ENCODE data around the gene PTPN14.

- TF ChIP-seq CTCF (IDR thresholded peaks at IDR 0.05) = no peak
- no peak for TF ChIP-seq POLR2AphosphoS5 (IDR thresholded peaks at IDR 0.05; ENCODE audit: low read depth, low read length)
- TF ChIP-seq TCF7L2 (IDR thresholded peaks at IDR 0.05; ENCODE audit: low read depth, low read length) = no peak
- no peak for TF ChIP-seq SIN3A (IDR thresholded peaks at IDR 0.05; ENCODE audit: borderline replicate concordance, insufficient read depth, low read depth, low read length)
- TF ChIP-seq REST (IDR thresholded peaks at IDR 0.05; ENCODE audit: insufficient read depth in 1 of 2, low read depth in 2 of 2, low read length in 1 of 2) = no peak
These were observed 147.2 kb downstream of the PTPN14 start for GRCh38 chr1:214404154-214404553.

All from Panc1 (cell line).